Measurements from ENCODE around the gene ABCA1.

The ABCA1 gene

GRCh38 chr9:104882086-104882485, 45.9 kb downstream of the ABCA1 start:
- peaks cover 33% of the 10 kb centered on the region for H3K4me1 ChIP-seq (ENCODE audit: insufficient read depth, low read length)
- H3K9ac ChIP-seq (ENCODE audit: low read depth, low read length) = no peak overlapping the region
- H3K27ac ChIP-seq (ENCODE audit: low read depth, low read length) = no peak overlapping the region
- no peaks in the 10 kb centered on the region for H3K36me3 ChIP-seq (ENCODE audit: insufficient read depth, low read length)
- no peaks in the 10 kb centered on the region for H3K9me3 ChIP-seq (ENCODE audit: insufficient read depth, low read depth, low read length)
- no peak overlapping the region for H3K4me3 ChIP-seq (ENCODE audit: low read length)
- 73% methylated on average over 4 of the region's 4 CpGs for WGBS
- H3K27me3 ChIP-seq (ENCODE audit: insufficient read depth, low read length) = no peaks in the 10 kb centered on the region

- H3K9me3 ChIP-seq (ENCODE audit: insufficient read depth, low read depth, low read length) = no peaks in the 10 kb centered on the region
- no peak overlapping the region for H3K9ac ChIP-seq (ENCODE audit: low read depth, low read length)
- H3K36me3 ChIP-seq (ENCODE audit: insufficient read depth, low read length) = 0 out of 2 replicates have a peak, but pooled peaks cover 9% of the 10 kb centered on the region
- H3K4me1 ChIP-seq (ENCODE audit: insufficient read depth, low read length) = peaks cover 19% of the 10 kb centered on the region
- H3K4me3 ChIP-seq (ENCODE audit: low read length) = no peak overlapping the region
- H3K27ac ChIP-seq (ENCODE audit: low read depth, low read length) = no peak overlapping the region
- 93% methylated on average over 5 of the region's 5 CpGs for WGBS
- no peaks in the 10 kb centered on the region for H3K27me3 ChIP-seq (ENCODE audit: insufficient read depth, low read length)
Measured at GRCh38 chr9:104879555-104880309, 48.2 kb downstream of the ABCA1 start.

GRCh38 chr9:104876587-104876986, 51.4 kb downstream of the ABCA1 start:
- 93% methylated on average over 1 of the region's 1 CpG for WGBS
- peaks cover 5% of the 10 kb centered on the region for H3K4me1 ChIP-seq (ENCODE audit: insufficient read depth, low read length)
- H3K9me3 ChIP-seq (ENCODE audit: insufficient read depth, low read depth, low read length) = no peaks in the 10 kb centered on the region
- 0 out of 2 replicates have a peak, but pooled peaks cover 9% of the 10 kb centered on the region for H3K36me3 ChIP-seq (ENCODE audit: insufficient read depth, low read length)
- H3K9ac ChIP-seq (ENCODE audit: low read depth, low read length) = no peak overlapping the region
- H3K4me3 ChIP-seq (ENCODE audit: low read length) = no peak overlapping the region
- H3K27ac ChIP-seq (ENCODE audit: low read depth, low read length) = no peak overlapping the region
- no peaks in the 10 kb centered on the region for H3K27me3 ChIP-seq (ENCODE audit: insufficient read depth, low read length)

GRCh38 chr9:104875897-104876296, 52.1 kb downstream of the ABCA1 start:
- Histone ChIP-seq H3K27ac (ENCODE audit: low read depth, low read length) (no peak overlapping the region), H3K4me1 (ENCODE audit: insufficient read depth, low read length) (no peaks in the 10 kb centered on the region), H3K9me3 (ENCODE audit: insufficient read depth, low read depth, low read length) (no peaks in the 10 kb centered on the region), H3K9ac (ENCODE audit: low read depth, low read length) (no peak overlapping the region), H3K36me3 (ENCODE audit: insufficient read depth, low read length) (0 out of 2 replicates have a peak, but pooled peaks cover 9% of the 10 kb centered on the region), H3K27me3 (ENCODE audit: insufficient read depth, low read length) (no peaks in the 10 kb centered on the region), H3K4me3 (ENCODE audit: low read length) (no peak overlapping the region)
- WGBS = 92% methylated on average over 4 of the region's 4 CpGs

GRCh38 chr9:104875320-104875719, 52.6 kb downstream of the ABCA1 start:
- Histone ChIP-seq H3K9ac (ENCODE audit: low read depth, low read length) (no peak overlapping the region), H3K4me1 (ENCODE audit: insufficient read depth, low read length) (peaks cover 2% of the 10 kb centered on the region), H3K36me3 (ENCODE audit: insufficient read depth, low read length) (0 out of 2 replicates have a peak, but pooled peaks cover 9% of the 10 kb centered on the region), H3K4me3 (ENCODE audit: low read length) (no peak overlapping the region), H3K27me3 (ENCODE audit: insufficient read depth, low read length) (no peaks in the 10 kb centered on the region), H3K27ac (ENCODE audit: low read depth, low read length) (no peak overlapping the region), H3K9me3 (ENCODE audit: insufficient read depth, low read depth, low read length) (no peaks in the 10 kb centered on the region)
- WGBS = 95% methylated on average over 3 of the region's 3 CpGs

GRCh38 chr9:104873489-104873850, 54.5 kb downstream of the ABCA1 start:
- 64% methylated on average over 3 of the region's 3 CpGs for WGBS
- 0 out of 2 replicates have a peak, but pooled peaks cover 9% of the 10 kb centered on the region for H3K36me3 ChIP-seq (ENCODE audit: insufficient read depth, low read length)
- H3K27ac ChIP-seq (ENCODE audit: low read depth, low read length) = no peak overlapping the region
- H3K27me3 ChIP-seq (ENCODE audit: insufficient read depth, low read length) = no peaks in the 10 kb centered on the region
- H3K9me3 ChIP-seq (ENCODE audit: insufficient read depth, low read depth, low read length) = no peaks in the 10 kb centered on the region
- H3K4me1 ChIP-seq (ENCODE audit: insufficient read depth, low read length) = peaks cover 20% of the 10 kb centered on the region
- H3K9ac ChIP-seq (ENCODE audit: low read depth, low read length) = no peak overlapping the region
- H3K4me3 ChIP-seq (ENCODE audit: low read length) = no peak overlapping the region

- Histone ChIP-seq H3K27ac (ENCODE audit: low read depth, low read length) (no peak overlapping the region), H3K27me3 (ENCODE audit: insufficient read depth, low read length) (no peaks in the 10 kb centered on the region), H3K9me3 (ENCODE audit: insufficient read depth, low read depth, low read length) (no peaks in the 10 kb centered on the region), H3K4me1 (ENCODE audit: insufficient read depth, low read length) (peaks cover 23% of the 10 kb centered on the region), H3K36me3 (ENCODE audit: insufficient read depth, low read length) (0 out of 2 replicates have a peak, but pooled peaks cover 9% of the 10 kb centered on the region), H3K9ac (ENCODE audit: low read depth, low read length) (no peak overlapping the region), H3K4me3 (ENCODE audit: low read length) (no peak overlapping the region)
- WGBS = 86% methylated on average over 6 of the region's 6 CpGs
Measured at GRCh38 chr9:104872656-104873488, 55.1 kb downstream of the ABCA1 start.

GRCh38 chr9:104871961-104872527, 55.9 kb downstream of the ABCA1 start:
- H3K9me3 ChIP-seq (ENCODE audit: insufficient read depth, low read depth, low read length) = no peaks in the 10 kb centered on the region
- peaks cover 23% of the 10 kb centered on the region for H3K4me1 ChIP-seq (ENCODE audit: insufficient read depth, low read length)
- H3K27ac ChIP-seq (ENCODE audit: low read depth, low read length) = no peak overlapping the region
- H3K4me3 ChIP-seq (ENCODE audit: low read length) = no peak overlapping the region
- 0 out of 2 replicates have a peak, but pooled peaks cover 9% of the 10 kb centered on the region for H3K36me3 ChIP-seq (ENCODE audit: insufficient read depth, low read length)
- 86% methylated on average over 5 of the region's 5 CpGs for WGBS
- no peaks in the 10 kb centered on the region for H3K27me3 ChIP-seq (ENCODE audit: insufficient read depth, low read length)
- H3K9ac ChIP-seq (ENCODE audit: low read depth, low read length) = no peak overlapping the region

GRCh38 chr9:104869811-104870210, 58.1 kb downstream of the ABCA1 start:
- Histone ChIP-seq H3K4me3 (ENCODE audit: low read length) (no peak overlapping the region), H3K27ac (ENCODE audit: low read depth, low read length) (no peak overlapping the region), H3K9me3 (ENCODE audit: insufficient read depth, low read depth, low read length) (no peaks in the 10 kb centered on the region), H3K9ac (ENCODE audit: low read depth, low read length) (no peak overlapping the region), H3K4me1 (ENCODE audit: insufficient read depth, low read length) (peaks cover 24% of the 10 kb centered on the region), H3K27me3 (ENCODE audit: insufficient read depth, low read length) (no peaks in the 10 kb centered on the region), H3K36me3 (ENCODE audit: insufficient read depth, low read length) (no peaks in the 10 kb centered on the region)
- 60% methylated on average over 1 of the region's 1 CpG for WGBS

GRCh38 chr9:104868687-104869404, 59.1 kb downstream of the ABCA1 start:
- H3K4me1 ChIP-seq (ENCODE audit: insufficient read depth, low read length) = peaks cover 34% of the 10 kb centered on the region
- 46% methylated on average over 12 of the region's 12 CpGs for WGBS
- H3K27ac ChIP-seq (ENCODE audit: low read depth, low read length) = no peak overlapping the region

More at GRCh38 chr9:104868687-104869404, 59.1 kb downstream of the ABCA1 start:
- H3K4me3 ChIP-seq (ENCODE audit: low read length) = no peak overlapping the region
- H3K9ac ChIP-seq (ENCODE audit: low read depth, low read length) = no peak overlapping the region
- no peaks in the 10 kb centered on the region for H3K27me3 ChIP-seq (ENCODE audit: insufficient read depth, low read length)
- no peaks in the 10 kb centered on the region for H3K9me3 ChIP-seq (ENCODE audit: insufficient read depth, low read depth, low read length)
- no peaks in the 10 kb centered on the region for H3K36me3 ChIP-seq (ENCODE audit: insufficient read depth, low read length)
